ENCODE measurements around the gene CTH. TPM values are rescaled to one million over a fixed set of nuclear protein-coding genes. Genes with fewer than 3 reads are reported as not detected.

The CTH gene
- total RNA-seq, 1 experiment from 2014 or later: 0.69 TPM

Other genes starting within 250 kb of the CTH start
- gene LRRC40, start 205.7 kb upstream of the CTH start, total RNA-seq (2014; rRNA removed): 31.9 and 33.8 TPM in 2 replicates
- 83.0 and 99.8 TPM in 2 replicates for gene SRSF11, start 189.9 kb upstream of the CTH start, total RNA-seq (2014; rRNA removed)
- 16.5 and 22.5 TPM in 2 replicates for gene ANKRD13C, start 56.5 kb upstream of the CTH start, total RNA-seq (2014; rRNA removed)

Measured in LHCN-M2 (cell line).